Mesendoderm (in vitro differentiated cells): ENCODE data around the gene SPON1.

Experiments
- DNase-seq: peaks from one replicate; pipeline ENCODE4 v3.0.0; 2013
- H2AK5ac ChIP-seq: 2 replicates; pipeline ENCODE4 v1.6.1; 2013; ENCODE audit warnings: low read length, inconsistent platforms
- H2BK120ac ChIP-seq: 2 replicates; pipeline ENCODE4 v1.6.1; 2013; ENCODE audit warnings: low read depth, mild to moderate bottlenecking, low read length, moderate library complexity, mixed read lengths
- H2BK15ac ChIP-seq: replicated peaks from 2 replicates; pipeline ENCODE4 v1.6.1; 2013; ENCODE audit warnings: low read depth, mild to moderate bottlenecking, moderate library complexity
- H2BK5ac ChIP-seq: 2 replicates; pipeline ENCODE4 v1.6.1; 2013; ENCODE audit warnings: low read length, inconsistent platforms
- H3K18ac ChIP-seq: 2 replicates; pipeline ENCODE4 v1.6.1; 2013; ENCODE audit warnings: mild to moderate bottlenecking, low read length, mixed read lengths
- H3K23ac ChIP-seq: one replicate; pipeline ENCODE4 v1.6.1; 2013; ENCODE audit warnings: low read length
- H3K27ac ChIP-seq: 2 replicates; pipeline ENCODE4 v1.5.1; 2013; ENCODE audit warnings: low read depth, mild to moderate bottlenecking, inconsistent platforms, low read length, moderate library complexity
- H3K27me3 ChIP-seq: 2 replicates; pipeline ENCODE4 v1.6.1; 2013; ENCODE audit warnings: low read length, control low read depth, mild to moderate bottlenecking, inconsistent platforms; ENCODE audit not compliant: insufficient read depth, poor library complexity
- H3K36me3 ChIP-seq: 2 replicates; pipeline ENCODE4 v1.6.1; 2013; ENCODE audit warnings: low read length, inconsistent platforms; ENCODE audit not compliant: control insufficient read depth, insufficient read depth
- H3K4ac ChIP-seq: one replicate; pipeline ENCODE4 v1.6.1; 2013; ENCODE audit warnings: low read depth, mild to moderate bottlenecking, low read length, moderate library complexity
- H3K4me1 ChIP-seq: 2 replicates; pipeline ENCODE4 v1.6.1; 2013; ENCODE audit warnings: low read depth, low read length, inconsistent platforms; ENCODE audit not compliant: control insufficient read depth
- H3K4me2 ChIP-seq: 2 replicates; pipeline ENCODE4 v1.6.1; 2013; ENCODE audit warnings: low read length
- H3K4me3 ChIP-seq: 2 replicates; pipeline ENCODE4 v1.5.1; 2013; ENCODE audit warnings: mild to moderate bottlenecking, low read length
- H3K56ac ChIP-seq: one replicate; pipeline ENCODE4 v1.6.1; 2013; ENCODE audit warnings: low read length
- H3K79me1 ChIP-seq: 2 replicates; pipeline ENCODE4 v1.6.1; 2013; ENCODE audit warnings: low read length, inconsistent platforms
- H3K79me2 ChIP-seq: 2 replicates; pipeline ENCODE4 v1.6.1; 2013; ENCODE audit warnings: mild to moderate bottlenecking, low read length; ENCODE audit not compliant: control insufficient read depth, insufficient read depth
- H3K9ac ChIP-seq: 2 replicates; pipeline ENCODE4 v1.6.1; 2013; ENCODE audit warnings: low read length, inconsistent platforms
- H4K5ac ChIP-seq: one replicate; pipeline ENCODE4 v1.6.1; 2013; ENCODE audit warnings: low read length
- H4K8ac ChIP-seq: one replicate; pipeline ENCODE4 v1.6.1; 2013; ENCODE audit warnings: low read depth, mild to moderate bottlenecking, control low read depth, low read length, moderate library complexity
- WGBS: extraction: QIAGEN DNeasy Blood & Tissue Kit; methylation state at CpG from one replicate; pipeline ENCODE4 v1.1.7; 2013; ENCODE audit warnings: low lambda C conversion rate, missing lambda C conversion rate; ENCODE audit not compliant: insufficient coverage; ENCODE audit errors: extremely low coverage; 5-methylcytosine and 5-hydroxymethylcytosine counted together

Gene SPON1

GRCh38 chr11:14042686-14043465 is 80.4 kb downstream of the SPON1 start:
- no peak overlapping the region for H3K4me2 ChIP-seq
- no peaks in the 10 kb centered on the region for H3K79me1 ChIP-seq
- H3K4me1 ChIP-seq: no peaks in the 10 kb centered on the region
- H3K79me2 ChIP-seq: no peaks in the 10 kb centered on the region
- no peak overlapping the region for H2BK5ac ChIP-seq
- H2AK5ac ChIP-seq: no peak overlapping the region
- no peak overlapping the region for H3K23ac ChIP-seq
- no peak overlapping the region for H4K5ac ChIP-seq
- no peak overlapping the region for H3K56ac ChIP-seq
- no peaks in the 10 kb centered on the region for H3K36me3 ChIP-seq
- no peak for DNase-seq
- WGBS: no CpG with 5 or more reads among the region's 4 CpGs
- H3K4ac ChIP-seq: no peak overlapping the region
- no peak overlapping the region for H4K8ac ChIP-seq
- no peak overlapping the region for H2BK15ac ChIP-seq
- H3K9ac ChIP-seq: no peak overlapping the region
- no peak overlapping the region for H2BK120ac ChIP-seq
- no peak overlapping the region for H3K18ac ChIP-seq
- no peak overlapping the region for H3K4me3 ChIP-seq
- H3K27ac ChIP-seq: no peak overlapping the region
- no peaks in the 10 kb centered on the region for H3K27me3 ChIP-seq

GRCh38 chr11:14044916-14045315 is 82.4 kb downstream of the SPON1 start:
- Histone ChIP-seq H3K9ac (no peak overlapping the region), H4K5ac (no peak overlapping the region), H2BK5ac (no peak overlapping the region), H3K4me3 (no peak overlapping the region), H2BK120ac (no peak overlapping the region), H4K8ac (no peak overlapping the region), H3K56ac (no peak overlapping the region), H3K18ac (no peak overlapping the region), H2BK15ac (no peak overlapping the region), H3K27ac (no peak overlapping the region), H3K36me3 (no peaks in the 10 kb centered on the region), H3K4me2 (no peak overlapping the region), H3K27me3 (no peaks in the 10 kb centered on the region), H3K79me2 (no peaks in the 10 kb centered on the region), H3K23ac (no peak overlapping the region), H3K4ac (no peak overlapping the region), H2AK5ac (no peak overlapping the region), H3K79me1 (no peaks in the 10 kb centered on the region), H3K4me1 (no peaks in the 10 kb centered on the region)
- WGBS: no CpG with 5 or more reads among the region's 3 CpGs
- no peak for DNase-seq

- Histone ChIP-seq H3K27ac (no peak overlapping the region), H3K4me3 (no peak overlapping the region), H2BK120ac (no peak overlapping the region), H3K4me1 (no peaks in the 10 kb centered on the region), H4K8ac (no peak overlapping the region), H2BK15ac (no peak overlapping the region), H3K9ac (no peak overlapping the region), H3K79me2 (no peaks in the 10 kb centered on the region), H3K79me1 (no peaks in the 10 kb centered on the region), H3K27me3 (no peaks in the 10 kb centered on the region), H2BK5ac (no peak overlapping the region), H3K4ac (no peak overlapping the region), H3K56ac (no peak overlapping the region), H3K36me3 (no peaks in the 10 kb centered on the region), H3K18ac (no peak overlapping the region), H3K4me2 (no peak overlapping the region), H2AK5ac (no peak overlapping the region), H4K5ac (no peak overlapping the region), H3K23ac (no peak overlapping the region)
- no CpG with 5 or more reads among the region's 2 CpGs for WGBS
- DNase-seq: no peak
Measured at GRCh38 chr11:14045417-14045816, 82.9 kb downstream of the SPON1 start.

- Histone ChIP-seq H3K56ac (no peak overlapping the region), H2BK120ac (no peak overlapping the region), H3K79me2 (no peaks in the 10 kb centered on the region), H3K79me1 (no peaks in the 10 kb centered on the region), H3K4me2 (no peak overlapping the region), H3K9ac (no peak overlapping the region), H3K36me3 (no peaks in the 10 kb centered on the region), H3K27me3 (no peaks in the 10 kb centered on the region), H3K4ac (no peak overlapping the region), H3K23ac (no peak overlapping the region), H4K8ac (no peak overlapping the region), H3K4me1 (no peaks in the 10 kb centered on the region), H4K5ac (no peak overlapping the region), H3K18ac (no peak overlapping the region), H3K4me3 (no peak overlapping the region), H2BK15ac (no peak overlapping the region), H2BK5ac (no peak overlapping the region), H2AK5ac (no peak overlapping the region), H3K27ac (no peak overlapping the region)
- no peak for DNase-seq
- no CpG with 5 or more reads among the region's 3 CpGs for WGBS
Measured at GRCh38 chr11:14052198-14052597, 89.7 kb downstream of the SPON1 start.

- no CpG with 5 or more reads among the region's 12 CpGs for WGBS
- Histone ChIP-seq H3K4me3 (no peak overlapping the region), H3K18ac (no peak overlapping the region), H3K79me1 (no peaks in the 10 kb centered on the region), H3K4me1 (no peaks in the 10 kb centered on the region), H2BK15ac (no peak overlapping the region), H2BK5ac (no peak overlapping the region), H4K5ac (no peak overlapping the region), H3K36me3 (no peaks in the 10 kb centered on the region), H3K4me2 (no peak overlapping the region), H3K9ac (no peak overlapping the region), H3K27me3 (no peaks in the 10 kb centered on the region), H3K23ac (no peak overlapping the region), H3K27ac (no peak overlapping the region), H3K79me2 (no peaks in the 10 kb centered on the region), H2BK120ac (no peak overlapping the region), H3K56ac (no peak overlapping the region), H2AK5ac (no peak overlapping the region), H3K4ac (no peak overlapping the region), H4K8ac (no peak overlapping the region)
- DNase-seq: no peak
Measured at GRCh38 chr11:14054116-14055107, 91.9 kb downstream of the SPON1 start.
